HEK293 (cell line): ENCODE measurements around the gene LZTR1.

ENCODE experiments used
- FEZF1 ChIP-seq: fragments of 450-650 bp; formaldehyde crosslinking; IDR thresholded peaks from 2 replicates; pipeline ENCODE4 v1.5.1; 2016; ENCODE audit warnings: missing biosample characterization, missing genetic modification characterization
- GLI4 ChIP-seq: fragments of 450-650 bp; formaldehyde crosslinking; IDR thresholded peaks from 2 replicates; pipeline ENCODE4 v1.5.1; 2016; ENCODE audit warnings: missing biosample characterization, missing genetic modification characterization
- KLF1 ChIP-seq: fragments of 450-650 bp; formaldehyde crosslinking; IDR thresholded peaks from 2 replicates; pipeline ENCODE4 v1.5.1; 2016; ENCODE audit warnings: missing biosample characterization, missing genetic modification characterization
- KLF10 ChIP-seq: fragments of 450-650 bp; IDR thresholded peaks from 2 replicates; pipeline ENCODE4 v1.5.1; 2018; ENCODE audit warnings: missing biosample characterization, mild to moderate bottlenecking, missing genetic modification characterization
- WT1 ChIP-seq: fragments of 450-650 bp; formaldehyde crosslinking; IDR thresholded peaks from 2 replicates; pipeline ENCODE4 v1.5.1; 2016; ENCODE audit warnings: missing biosample characterization, missing genetic modification characterization
- YY2 ChIP-seq: fragments of 450-650 bp; formaldehyde crosslinking; IDR thresholded peaks from 2 replicates; pipeline ENCODE4 v1.5.1; 2016; ENCODE audit warnings: missing biosample characterization, missing genetic modification characterization
- ZFP69B ChIP-seq: fragments of 450-650 bp; formaldehyde crosslinking; IDR thresholded peaks from 2 replicates; pipeline ENCODE4 v1.5.1; 2016; ENCODE audit warnings: missing biosample characterization, missing genetic modification characterization
- ZNF133 ChIP-seq: fragments of 450-650 bp; formaldehyde crosslinking; IDR thresholded peaks from 2 replicates; pipeline ENCODE4 v1.5.1; 2016; ENCODE audit warnings: missing biosample characterization, missing genetic modification characterization
- ZNF146 ChIP-seq: fragments of 450-650 bp; formaldehyde crosslinking; IDR thresholded peaks from 2 replicates; pipeline ENCODE4 v1.5.1; 2016; ENCODE audit warnings: missing biosample characterization, missing genetic modification characterization
- ZNF174 ChIP-seq: fragments of 450-650 bp; formaldehyde crosslinking; IDR thresholded peaks from 2 replicates; pipeline ENCODE4 v1.5.0; 2017; ENCODE audit warnings: missing biosample characterization, mild to moderate bottlenecking, missing genetic modification characterization
- ZNF2 ChIP-seq: fragments of 450-650 bp; formaldehyde crosslinking; IDR thresholded peaks from 2 replicates; pipeline ENCODE4 v1.5.1; 2016; ENCODE audit warnings: missing biosample characterization, missing genetic modification characterization
- ZNF558 ChIP-seq: fragments of 450-650 bp; formaldehyde crosslinking; IDR thresholded peaks from 2 replicates; pipeline ENCODE4 v1.5.1; 2016; ENCODE audit warnings: missing biosample characterization, missing genetic modification characterization
- ZNF621 ChIP-seq: fragments of 450-650 bp; formaldehyde crosslinking; IDR thresholded peaks from 2 replicates; pipeline ENCODE4 v1.5.1; 2017; ENCODE audit warnings: missing biosample characterization, missing genetic modification characterization
- ZNF658 ChIP-seq: fragments of 450-650 bp; formaldehyde crosslinking; IDR thresholded peaks from 2 replicates; pipeline ENCODE4; 2016; ENCODE audit warnings: missing biosample characterization, missing genetic modification characterization
- ZNF701 ChIP-seq: fragments of 450-650 bp; formaldehyde crosslinking; IDR thresholded peaks from 2 replicates; pipeline ENCODE4 v1.5.1; 2016; ENCODE audit warnings: missing biosample characterization, missing genetic modification characterization
- ZSCAN16 ChIP-seq: fragments of 450-650 bp; formaldehyde crosslinking; IDR thresholded peaks from 2 replicates; pipeline ENCODE4 v1.5.1; 2016; ENCODE audit warnings: missing biosample characterization, missing genetic modification characterization
- TF ChIP-seq, protein P1 (sequence below): fragments of 450-650 bp; formaldehyde crosslinking; IDR thresholded peaks from 2 replicates; pipeline ENCODE4 v1.5.1; 2016; ENCODE audit warnings: missing biosample characterization, missing genetic modification characterization
- TF ChIP-seq, protein P2 (sequence below): fragments of 450-650 bp; formaldehyde crosslinking; IDR thresholded peaks from 2 replicates; pipeline ENCODE4 v1.5.1; 2016; ENCODE audit warnings: missing biosample characterization, missing genetic modification characterization
- TF ChIP-seq, protein P3 (sequence below): fragments of 450-650 bp; formaldehyde crosslinking; IDR thresholded peaks from 2 replicates; pipeline ENCODE4 v1.5.1; 2016; ENCODE audit warnings: missing biosample characterization, missing genetic modification characterization, borderline replicate concordance
- TF ChIP-seq, protein P4 (sequence below): fragments of 450-650 bp; IDR thresholded peaks from 2 replicates; pipeline ENCODE4 v1.5.1; 2018; ENCODE audit warnings: missing biosample characterization, mild to moderate bottlenecking, missing genetic modification characterization

LZTR1 gene

DNA sequence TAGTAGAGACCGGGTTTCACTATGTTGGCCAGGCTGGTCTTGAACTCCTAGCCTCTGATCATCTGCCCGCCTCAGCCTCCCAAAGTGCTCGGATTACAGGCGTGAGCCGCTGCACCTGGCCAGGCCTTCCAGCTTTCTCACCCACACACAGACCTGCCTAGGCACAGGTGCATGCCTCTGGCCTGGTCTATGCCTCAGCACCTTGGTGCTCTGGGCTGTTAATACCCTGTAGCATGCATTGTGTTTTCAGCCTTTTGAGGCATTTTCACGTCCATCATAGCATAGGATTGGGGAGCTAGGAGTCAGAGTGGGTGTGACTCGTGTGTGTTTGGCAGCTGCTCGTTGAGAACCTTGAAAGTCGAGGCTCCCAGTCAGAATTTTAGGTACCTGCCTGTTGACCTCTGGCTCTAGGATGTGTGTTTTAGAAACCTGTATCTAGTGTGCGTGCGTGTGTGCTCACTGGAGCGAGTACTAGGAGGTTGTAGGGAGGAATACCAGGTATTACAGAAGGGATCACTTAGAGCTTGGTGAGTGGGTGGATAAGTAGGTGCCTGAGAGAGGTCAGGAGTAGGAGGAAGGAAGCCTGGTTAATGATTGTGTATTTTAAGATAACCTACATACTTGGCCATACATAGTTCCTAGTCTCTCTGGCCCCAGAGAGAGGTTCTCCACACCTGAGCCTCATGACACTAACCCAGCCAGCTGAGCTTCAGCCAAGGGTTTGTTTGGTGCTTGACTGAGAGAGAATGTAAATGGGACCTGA, 44.9 kb upstream of the LZTR1 start (continued):
- TF ChIP-seq GLI4 (tag by site-specific recombination): no peak
- no peak for TF ChIP-seq WT1 (tag by site-specific recombination)
- no peak for TF ChIP-seq FEZF1 (tag by site-specific recombination)
- TF ChIP-seq KLF10 (tag by site-specific recombination): no peak
- no peak for TF ChIP-seq YY2 (tag by site-specific recombination)
- TF ChIP-seq, protein P1, sequence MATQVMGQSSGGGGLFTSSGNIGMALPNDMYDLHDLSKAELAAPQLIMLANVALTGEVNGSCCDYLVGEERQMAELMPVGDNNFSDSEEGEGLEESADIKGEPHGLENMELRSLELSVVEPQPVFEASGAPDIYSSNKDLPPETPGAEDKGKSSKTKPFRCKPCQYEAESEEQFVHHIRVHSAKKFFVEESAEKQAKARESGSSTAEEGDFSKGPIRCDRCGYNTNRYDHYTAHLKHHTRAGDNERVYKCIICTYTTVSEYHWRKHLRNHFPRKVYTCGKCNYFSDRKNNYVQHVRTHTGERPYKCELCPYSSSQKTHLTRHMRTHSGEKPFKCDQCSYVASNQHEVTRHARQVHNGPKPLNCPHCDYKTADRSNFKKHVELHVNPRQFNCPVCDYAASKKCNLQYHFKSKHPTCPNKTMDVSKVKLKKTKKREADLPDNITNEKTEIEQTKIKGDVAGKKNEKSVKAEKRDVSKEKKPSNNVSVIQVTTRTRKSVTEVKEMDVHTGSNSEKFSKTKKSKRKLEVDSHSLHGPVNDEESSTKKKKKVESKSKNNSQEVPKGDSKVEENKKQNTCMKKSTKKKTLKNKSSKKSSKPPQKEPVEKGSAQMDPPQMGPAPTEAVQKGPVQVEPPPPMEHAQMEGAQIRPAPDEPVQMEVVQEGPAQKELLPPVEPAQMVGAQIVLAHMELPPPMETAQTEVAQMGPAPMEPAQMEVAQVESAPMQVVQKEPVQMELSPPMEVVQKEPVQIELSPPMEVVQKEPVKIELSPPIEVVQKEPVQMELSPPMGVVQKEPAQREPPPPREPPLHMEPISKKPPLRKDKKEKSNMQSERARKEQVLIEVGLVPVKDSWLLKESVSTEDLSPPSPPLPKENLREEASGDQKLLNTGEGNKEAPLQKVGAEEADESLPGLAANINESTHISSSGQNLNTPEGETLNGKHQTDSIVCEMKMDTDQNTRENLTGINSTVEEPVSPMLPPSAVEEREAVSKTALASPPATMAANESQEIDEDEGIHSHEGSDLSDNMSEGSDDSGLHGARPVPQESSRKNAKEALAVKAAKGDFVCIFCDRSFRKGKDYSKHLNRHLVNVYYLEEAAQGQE (tag by site-specific recombination): no peak
- TF ChIP-seq ZNF658: no peak
- no peak for TF ChIP-seq ZNF174 (tag by site-specific recombination)
- 0 out of 2 replicates have a peak, but pooled peaks have one; percentile 34 for TF ChIP-seq ZSCAN16
- TF ChIP-seq, protein P2, sequence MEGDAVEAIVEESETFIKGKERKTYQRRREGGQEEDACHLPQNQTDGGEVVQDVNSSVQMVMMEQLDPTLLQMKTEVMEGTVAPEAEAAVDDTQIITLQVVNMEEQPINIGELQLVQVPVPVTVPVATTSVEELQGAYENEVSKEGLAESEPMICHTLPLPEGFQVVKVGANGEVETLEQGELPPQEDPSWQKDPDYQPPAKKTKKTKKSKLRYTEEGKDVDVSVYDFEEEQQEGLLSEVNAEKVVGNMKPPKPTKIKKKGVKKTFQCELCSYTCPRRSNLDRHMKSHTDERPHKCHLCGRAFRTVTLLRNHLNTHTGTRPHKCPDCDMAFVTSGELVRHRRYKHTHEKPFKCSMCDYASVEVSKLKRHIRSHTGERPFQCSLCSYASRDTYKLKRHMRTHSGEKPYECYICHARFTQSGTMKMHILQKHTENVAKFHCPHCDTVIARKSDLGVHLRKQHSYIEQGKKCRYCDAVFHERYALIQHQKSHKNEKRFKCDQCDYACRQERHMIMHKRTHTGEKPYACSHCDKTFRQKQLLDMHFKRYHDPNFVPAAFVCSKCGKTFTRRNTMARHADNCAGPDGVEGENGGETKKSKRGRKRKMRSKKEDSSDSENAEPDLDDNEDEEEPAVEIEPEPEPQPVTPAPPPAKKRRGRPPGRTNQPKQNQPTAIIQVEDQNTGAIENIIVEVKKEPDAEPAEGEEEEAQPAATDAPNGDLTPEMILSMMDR (tag by site-specific recombination): no peak
- TF ChIP-seq ZNF558 (tag by site-specific recombination): no peak
- TF ChIP-seq, protein P3, sequence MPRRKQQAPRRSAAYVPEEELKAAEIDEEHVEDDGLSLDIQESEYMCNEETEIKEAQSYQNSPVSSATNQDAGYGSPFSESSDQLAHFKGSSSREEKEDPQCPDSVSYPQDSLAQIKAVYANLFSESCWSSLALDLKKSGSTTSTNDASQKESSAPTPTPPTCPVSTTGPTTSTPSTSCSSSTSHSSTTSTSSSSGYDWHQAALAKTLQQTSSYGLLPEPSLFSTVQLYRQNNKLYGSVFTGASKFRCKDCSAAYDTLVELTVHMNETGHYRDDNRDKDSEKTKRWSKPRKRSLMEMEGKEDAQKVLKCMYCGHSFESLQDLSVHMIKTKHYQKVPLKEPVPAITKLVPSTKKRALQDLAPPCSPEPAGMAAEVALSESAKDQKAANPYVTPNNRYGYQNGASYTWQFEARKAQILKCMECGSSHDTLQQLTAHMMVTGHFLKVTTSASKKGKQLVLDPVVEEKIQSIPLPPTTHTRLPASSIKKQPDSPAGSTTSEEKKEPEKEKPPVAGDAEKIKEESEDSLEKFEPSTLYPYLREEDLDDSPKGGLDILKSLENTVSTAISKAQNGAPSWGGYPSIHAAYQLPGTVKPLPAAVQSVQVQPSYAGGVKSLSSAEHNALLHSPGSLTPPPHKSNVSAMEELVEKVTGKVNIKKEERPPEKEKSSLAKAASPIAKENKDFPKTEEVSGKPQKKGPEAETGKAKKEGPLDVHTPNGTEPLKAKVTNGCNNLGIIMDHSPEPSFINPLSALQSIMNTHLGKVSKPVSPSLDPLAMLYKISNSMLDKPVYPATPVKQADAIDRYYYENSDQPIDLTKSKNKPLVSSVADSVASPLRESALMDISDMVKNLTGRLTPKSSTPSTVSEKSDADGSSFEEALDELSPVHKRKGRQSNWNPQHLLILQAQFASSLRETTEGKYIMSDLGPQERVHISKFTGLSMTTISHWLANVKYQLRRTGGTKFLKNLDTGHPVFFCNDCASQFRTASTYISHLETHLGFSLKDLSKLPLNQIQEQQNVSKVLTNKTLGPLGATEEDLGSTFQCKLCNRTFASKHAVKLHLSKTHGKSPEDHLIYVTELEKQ (tag by site-specific recombination): no peak
- TF ChIP-seq ZNF701 (tag by site-specific recombination): no peak
- TF ChIP-seq, protein P4, sequence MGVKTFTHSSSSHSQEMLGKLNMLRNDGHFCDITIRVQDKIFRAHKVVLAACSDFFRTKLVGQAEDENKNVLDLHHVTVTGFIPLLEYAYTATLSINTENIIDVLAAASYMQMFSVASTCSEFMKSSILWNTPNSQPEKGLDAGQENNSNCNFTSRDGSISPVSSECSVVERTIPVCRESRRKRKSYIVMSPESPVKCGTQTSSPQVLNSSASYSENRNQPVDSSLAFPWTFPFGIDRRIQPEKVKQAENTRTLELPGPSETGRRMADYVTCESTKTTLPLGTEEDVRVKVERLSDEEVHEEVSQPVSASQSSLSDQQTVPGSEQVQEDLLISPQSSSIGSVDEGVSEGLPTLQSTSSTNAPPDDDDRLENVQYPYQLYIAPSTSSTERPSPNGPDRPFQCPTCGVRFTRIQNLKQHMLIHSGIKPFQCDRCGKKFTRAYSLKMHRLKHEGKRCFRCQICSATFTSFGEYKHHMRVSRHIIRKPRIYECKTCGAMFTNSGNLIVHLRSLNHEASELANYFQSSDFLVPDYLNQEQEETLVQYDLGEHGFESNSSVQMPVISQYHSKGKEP: no peak
- TF ChIP-seq ZNF2: no peak
- TF ChIP-seq ZNF133: no peak
- TF ChIP-seq ZFP69B: no peak
- TF ChIP-seq KLF1 (tag by site-specific recombination): no peak
- TF ChIP-seq ZNF621: no peak
- TF ChIP-seq ZNF146 (tag by site-specific recombination): no peak
